Measurements from ENCODE around the gene SLC6A17.

DNA sequence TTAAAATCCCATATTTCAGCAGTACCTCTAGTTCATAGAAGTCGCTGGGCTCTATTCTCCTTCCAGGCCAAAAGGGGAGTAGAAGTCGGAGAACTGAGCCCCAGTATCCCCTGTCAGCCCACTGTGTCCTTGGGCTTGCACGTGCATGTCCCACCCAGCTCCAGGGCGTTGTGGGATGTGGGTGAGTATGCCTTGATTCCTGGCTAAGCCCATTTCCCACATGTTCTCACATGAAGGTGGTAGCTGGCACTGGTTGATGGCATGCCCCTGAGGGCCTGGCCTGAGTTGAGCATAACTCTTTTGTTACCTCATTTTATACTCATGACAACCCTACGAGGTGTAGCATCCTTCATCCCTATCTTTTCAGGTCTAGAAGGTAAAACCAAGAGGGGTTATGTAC is 8.0 kb downstream of the SLC6A17 start:
- TF ChIP-seq, protein P1, sequence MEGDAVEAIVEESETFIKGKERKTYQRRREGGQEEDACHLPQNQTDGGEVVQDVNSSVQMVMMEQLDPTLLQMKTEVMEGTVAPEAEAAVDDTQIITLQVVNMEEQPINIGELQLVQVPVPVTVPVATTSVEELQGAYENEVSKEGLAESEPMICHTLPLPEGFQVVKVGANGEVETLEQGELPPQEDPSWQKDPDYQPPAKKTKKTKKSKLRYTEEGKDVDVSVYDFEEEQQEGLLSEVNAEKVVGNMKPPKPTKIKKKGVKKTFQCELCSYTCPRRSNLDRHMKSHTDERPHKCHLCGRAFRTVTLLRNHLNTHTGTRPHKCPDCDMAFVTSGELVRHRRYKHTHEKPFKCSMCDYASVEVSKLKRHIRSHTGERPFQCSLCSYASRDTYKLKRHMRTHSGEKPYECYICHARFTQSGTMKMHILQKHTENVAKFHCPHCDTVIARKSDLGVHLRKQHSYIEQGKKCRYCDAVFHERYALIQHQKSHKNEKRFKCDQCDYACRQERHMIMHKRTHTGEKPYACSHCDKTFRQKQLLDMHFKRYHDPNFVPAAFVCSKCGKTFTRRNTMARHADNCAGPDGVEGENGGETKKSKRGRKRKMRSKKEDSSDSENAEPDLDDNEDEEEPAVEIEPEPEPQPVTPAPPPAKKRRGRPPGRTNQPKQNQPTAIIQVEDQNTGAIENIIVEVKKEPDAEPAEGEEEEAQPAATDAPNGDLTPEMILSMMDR (IDR thresholded peaks at IDR 0.05), result no peak
- TF ChIP-seq POLR2AphosphoS5 (IDR thresholded peaks at IDR 0.05) (no peak), EP300 (IDR thresholded peaks at IDR 0.05) (no peak), POLR2A (IDR thresholded peaks at IDR 0.05) (no peak)
